HS-27A (cell line): ENCODE data around the gene ACTL7A.
A peak's percentile ranks its signal among the peaks of the same experiment; 100 is the strongest.
"Not testable (repeated sequence)": the region's sequence is repeated elsewhere in the genome, so short reads cannot be mapped to it uniquely, and the experiment has no call there.

Source experiments
- DNase-seq: peaks from one replicate; pipeline ENCODE4 v3.0.0-alpha.2; 2012; ENCODE audit warnings: low read depth, missing footprints

The ACTL7A gene

GRCh38 chr9:108848296-108848695, 13.8 kb upstream of the ACTL7A start:
- DNase-seq, result not testable (repeated sequence)

- DNase-seq, result no peak
These were observed 11.7 kb upstream of the ACTL7A start for GRCh38 chr9:108850293-108850897.

- no peak for DNase-seq
These were observed 10.9 kb upstream of the ACTL7A start for GRCh38 chr9:108851138-108851537.

- no peak for DNase-seq
These were observed 10.0 kb upstream of the ACTL7A start for GRCh38 chr9:108852079-108852478.

GRCh38 chr9:108854094-108854493, 8.0 kb upstream of the ACTL7A start:
- no peak for DNase-seq

GRCh38 chr9:108854641-108855528, 7.2 kb upstream of the ACTL7A start:
- DNase-seq, result no peak

GRCh38 chr9:108855529-108855886, 6.6 kb upstream of the ACTL7A start:
- no peak for DNase-seq

GRCh38 chr9:108855888-108856287, 6.2 kb upstream of the ACTL7A start, which contains the start of gene ACTL7B:
ACTL7B (minus strand) TSS chr9:108855986; CDS start chr9:108855930, 56 bp downstream.
- no peak for DNase-seq

- no peak for DNase-seq
These were observed 4.5 kb upstream of the ACTL7A start for GRCh38 chr9:108857572-108857971.

- DNase-seq, result no peak
These were observed 2.5 kb upstream of the ACTL7A start for GRCh38 chr9:108859459-108860114.

- no peak for DNase-seq
These were observed 1.7 kb upstream of the ACTL7A start for GRCh38 chr9:108860354-108860753.

GRCh38 chr9:108860764-108861163, 1.3 kb upstream of the ACTL7A start:
- no peak for DNase-seq

GRCh38 chr9:108861464-108861863, 602 bp upstream of the ACTL7A start:
- DNase-seq, result no peak

- no peak for DNase-seq
These were observed 1.8 kb downstream of the ACTL7A start for GRCh38 chr9:108863891-108864290.

- no peak for DNase-seq
These were observed 2.4 kb downstream of the ACTL7A start for GRCh38 chr9:108864446-108864845.

- DNase-seq, result no peak
These were observed 3.0 kb downstream of the ACTL7A start for GRCh38 chr9:108865037-108865436.

- no peak for DNase-seq
These were observed 3.9 kb downstream of the ACTL7A start for GRCh38 chr9:108866001-108866420.

- DNase-seq, result no peak
These were observed 5.0 kb downstream of the ACTL7A start for GRCh38 chr9:108867116-108867515.

GRCh38 chr9:108867829-108868228, 5.8 kb downstream of the ACTL7A start:
- DNase-seq, result no peak

- DNase-seq, result peak; percentile 22
These were observed 7.1 kb downstream of the ACTL7A start for GRCh38 chr9:108869092-108869725.

- no peak for DNase-seq
These were observed 12.2 kb downstream of the ACTL7A start for GRCh38 chr9:108874058-108874788.

GRCh38 chr9:108876425-108876824, 14.4 kb downstream of the ACTL7A start:
- DNase-seq, result no peak
